GM12801 (cell line): ENCODE measurements around the gene GPR37L1.

Experiments used
- TF ChIP-seq, protein P1 (sequence below): IDR thresholded peaks from one replicate; pipeline ENCODE4 v1.5.1; 2011; ENCODE audit warnings: control low read depth; ENCODE audit not compliant: insufficient read length; ENCODE audit errors: extremely low read depth

Gene GPR37L1

DNA sequence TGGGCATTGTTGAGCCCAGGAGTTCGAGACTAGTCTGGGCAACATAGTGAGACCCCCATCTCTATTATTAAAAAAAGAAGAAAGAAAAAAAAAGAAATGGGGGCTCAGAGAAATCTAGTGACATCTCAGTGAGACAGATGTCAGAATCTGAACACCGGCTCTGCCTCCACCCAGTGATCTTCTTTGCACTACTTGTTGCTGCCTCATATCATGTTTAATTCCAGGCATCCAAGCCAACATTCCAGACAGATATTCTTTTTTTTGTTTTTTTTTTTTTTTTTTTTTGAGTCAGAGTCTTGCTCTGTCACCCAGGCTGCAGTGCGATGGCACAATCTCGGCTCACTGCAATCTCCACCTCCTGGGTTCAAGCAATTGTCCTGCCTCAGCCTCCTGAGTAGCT, 26.8 kb downstream of the GPR37L1 start:
- TF ChIP-seq, protein P1, sequence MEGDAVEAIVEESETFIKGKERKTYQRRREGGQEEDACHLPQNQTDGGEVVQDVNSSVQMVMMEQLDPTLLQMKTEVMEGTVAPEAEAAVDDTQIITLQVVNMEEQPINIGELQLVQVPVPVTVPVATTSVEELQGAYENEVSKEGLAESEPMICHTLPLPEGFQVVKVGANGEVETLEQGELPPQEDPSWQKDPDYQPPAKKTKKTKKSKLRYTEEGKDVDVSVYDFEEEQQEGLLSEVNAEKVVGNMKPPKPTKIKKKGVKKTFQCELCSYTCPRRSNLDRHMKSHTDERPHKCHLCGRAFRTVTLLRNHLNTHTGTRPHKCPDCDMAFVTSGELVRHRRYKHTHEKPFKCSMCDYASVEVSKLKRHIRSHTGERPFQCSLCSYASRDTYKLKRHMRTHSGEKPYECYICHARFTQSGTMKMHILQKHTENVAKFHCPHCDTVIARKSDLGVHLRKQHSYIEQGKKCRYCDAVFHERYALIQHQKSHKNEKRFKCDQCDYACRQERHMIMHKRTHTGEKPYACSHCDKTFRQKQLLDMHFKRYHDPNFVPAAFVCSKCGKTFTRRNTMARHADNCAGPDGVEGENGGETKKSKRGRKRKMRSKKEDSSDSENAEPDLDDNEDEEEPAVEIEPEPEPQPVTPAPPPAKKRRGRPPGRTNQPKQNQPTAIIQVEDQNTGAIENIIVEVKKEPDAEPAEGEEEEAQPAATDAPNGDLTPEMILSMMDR = no peak

DNA sequence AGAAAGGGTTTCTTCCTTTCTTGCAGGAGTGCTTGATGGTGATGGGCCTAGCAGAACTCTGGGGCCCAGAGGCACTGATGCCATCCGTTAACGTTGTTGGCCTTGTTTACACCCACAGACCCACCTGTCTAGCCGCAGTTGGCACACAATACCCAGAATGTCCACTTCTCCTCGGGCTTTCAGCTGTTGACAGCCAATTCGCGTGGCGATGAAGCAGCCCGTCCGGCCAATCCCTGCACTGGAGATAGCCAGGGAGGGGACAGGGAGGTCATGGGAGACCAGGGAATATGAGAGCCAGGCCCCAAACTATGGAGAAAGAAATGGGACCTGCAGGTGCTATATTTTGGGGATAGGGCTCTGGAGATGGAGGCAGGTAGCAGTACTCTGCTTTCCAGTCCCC, 27.5 kb downstream of the GPR37L1 start:
- TF ChIP-seq, protein P1 = no peak

DNA sequence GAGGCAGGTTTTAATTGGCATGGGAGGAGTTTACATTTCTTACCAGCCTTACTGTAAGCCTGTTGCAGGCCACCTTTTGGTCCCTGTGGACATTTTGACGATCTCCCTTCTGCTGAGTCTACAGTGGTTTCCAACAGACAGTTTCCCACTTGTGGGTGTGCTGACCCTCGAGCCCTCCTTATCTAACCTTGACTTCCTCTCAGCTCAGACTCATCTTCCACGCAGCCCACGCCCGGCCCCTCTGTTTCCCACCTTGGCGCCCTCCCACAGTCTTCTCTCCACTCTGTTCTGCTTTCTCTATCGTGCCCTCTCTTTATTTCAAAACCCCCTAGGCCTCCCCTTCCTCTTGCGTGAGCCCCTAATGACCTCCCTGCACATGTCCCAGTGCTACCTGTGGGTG, 27.9 kb downstream of the GPR37L1 start:
- TF ChIP-seq, protein P1 = no peak

DNA sequence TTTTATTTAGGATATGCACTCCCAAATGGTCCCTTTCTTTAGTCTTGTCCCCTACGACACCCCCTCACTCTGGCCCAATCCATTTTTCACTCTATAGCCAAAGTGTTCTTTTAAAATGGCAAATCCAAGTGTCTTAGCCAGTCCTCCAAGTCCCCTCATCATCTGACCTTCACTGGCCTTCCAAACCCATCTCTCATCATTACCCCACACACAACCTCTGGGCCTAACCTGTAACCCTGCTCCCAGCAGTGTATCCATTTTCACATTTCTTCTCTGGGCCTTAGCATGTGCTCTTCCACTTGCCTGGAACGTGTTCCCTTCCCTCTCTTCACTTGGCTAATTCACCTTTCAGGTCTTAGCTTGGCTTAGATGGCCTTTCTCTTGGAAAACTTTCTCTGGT, 28.3 kb downstream of the GPR37L1 start:
- TF ChIP-seq, protein P1 = no peak

DNA sequence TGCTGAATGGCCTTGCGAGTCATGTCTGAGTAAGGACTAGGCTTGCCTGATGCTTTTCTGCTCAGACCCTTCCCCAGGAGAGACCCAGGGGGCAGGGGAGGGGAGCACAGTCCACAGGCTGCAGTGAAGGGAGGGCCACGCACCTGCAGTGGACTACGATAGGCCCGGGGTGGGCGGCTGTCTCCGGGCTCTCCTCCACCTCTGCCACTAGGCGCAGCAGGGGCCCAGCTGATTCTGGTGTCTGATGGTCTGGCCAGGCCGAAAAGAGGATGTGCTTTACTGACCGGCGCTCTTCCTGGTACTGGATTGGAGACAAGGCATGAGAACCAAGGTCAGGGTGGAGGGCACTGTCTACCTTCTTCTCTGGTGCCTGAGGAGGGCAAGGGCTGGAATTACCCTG, 29.7 kb downstream of the GPR37L1 start:
- TF ChIP-seq, protein P1 = no peak

DNA sequence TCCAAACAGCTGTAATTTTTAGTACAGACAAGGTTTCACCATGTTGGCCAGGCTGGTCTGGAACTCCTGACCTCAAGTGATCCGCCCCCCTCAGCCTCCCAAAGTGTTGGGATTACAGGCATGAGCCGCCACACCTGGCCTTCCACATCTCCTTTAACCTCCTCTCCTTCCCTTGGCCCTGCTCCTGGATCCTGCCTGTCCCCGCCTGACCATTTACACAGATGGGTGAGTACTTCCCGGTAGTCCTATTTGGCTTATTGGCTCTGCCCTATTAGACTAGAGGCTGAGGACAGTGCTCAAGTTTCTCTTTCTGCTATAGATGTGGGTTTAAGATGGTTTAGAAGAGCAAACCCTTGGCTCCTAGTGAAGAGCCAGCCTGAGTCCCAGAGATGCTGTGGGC, 30.6 kb downstream of the GPR37L1 start:
- TF ChIP-seq, protein P1 = no peak

DNA sequence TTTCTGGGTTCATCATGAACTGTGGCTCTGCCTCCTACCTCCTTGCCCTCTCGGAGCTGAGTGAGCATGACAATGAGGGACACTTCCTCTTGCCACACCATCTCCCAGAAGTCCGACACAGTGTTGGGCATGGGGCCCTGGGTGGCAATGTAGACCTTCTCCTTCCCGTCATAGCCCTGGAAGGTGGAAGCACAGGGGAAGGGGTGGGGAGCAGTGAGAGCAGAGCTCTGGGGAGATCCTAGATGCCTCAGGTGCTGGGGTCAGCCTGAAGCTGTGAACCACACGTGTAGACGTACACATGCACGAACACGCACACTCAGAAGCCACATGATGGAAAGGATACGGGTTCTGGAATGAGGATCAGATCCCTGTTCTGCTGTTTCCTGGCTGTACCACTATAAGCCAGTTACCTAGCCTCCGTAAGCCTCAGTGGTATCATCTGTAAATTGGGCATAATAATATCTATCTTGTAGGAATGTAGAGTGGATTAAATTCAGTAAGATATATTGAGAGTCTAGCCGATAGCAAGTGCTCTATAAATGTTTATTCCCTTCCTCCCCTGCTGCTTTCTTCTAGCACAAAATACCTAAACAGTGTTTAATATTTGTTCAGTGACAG, 31.5 kb downstream of the GPR37L1 start:
- TF ChIP-seq, protein P1 = no peak
